Heart right ventricle (tissue), 16 donors: ENCODE data around the gene SMG6. TPM values are rescaled to one million over a fixed set of nuclear protein-coding genes. Genes with fewer than 3 reads are reported as not detected.

Experiments
- ATAC-seq, 8 donors: fragments of 200-7000 bp; cut with Tn5 transposase; one replicate each; pipeline ENCODE4 v1.9.1; 2020; ENCODE audit warnings: mild to moderate bottlenecking in 8 of 8, moderate library complexity in 8 of 8, moderate number of reproducible peaks in 1 of 8
- DNase-seq, 2 donors: peaks; one replicate each; pipeline ENCODE4 v3.0.0-alpha.2; 2020
- H3K27ac ChIP-seq, 10 donors: fragments of 200-600 bp; sonication (generic) in 2 of 10; one replicate each; pipeline versions ENCODE4 v1.5.0 to v1.8.0; 2020 to 2022; ENCODE audit warnings: mild to moderate bottlenecking in 3 of 10
- H3K27me3 ChIP-seq, 7 donors: fragments of 200-600 bp; one replicate each; pipeline ENCODE4 v1.8.0; 2021 to 2022; ENCODE audit warnings: mild to moderate bottlenecking in 2 of 7
- H3K36me3 ChIP-seq, 9 donors: fragments of 200-600 bp; sonication (generic) in 1 of 9; one replicate each; pipeline versions ENCODE4 v1.5.0 to v1.8.0; 2020 to 2022; ENCODE audit warnings: mild to moderate bottlenecking in 2 of 9
- H3K4me1 ChIP-seq, 9 donors: fragments of 200-600 bp; sonication (generic) in 1 of 9; one replicate each; pipeline versions ENCODE4 v1.5.0 to v1.8.0; 2020 to 2022; ENCODE audit warnings: mild to moderate bottlenecking in 4 of 9
- H3K4me3 ChIP-seq, 10 donors: fragments of 200-600 bp; sonication (generic) in 2 of 10; one replicate each; pipeline versions ENCODE4 v1.5.0 to v1.8.0; 2020 to 2022; ENCODE audit warnings: mild to moderate bottlenecking in 7 of 10, moderate library complexity in 2 of 10
- H3K9me3 ChIP-seq, 11 donors: fragments of 200-600 bp in 10 of 11; sonication (generic) in 2 of 11; one replicate each; pipeline versions ENCODE4 v1.5.0 to v1.8.0; 2013 to 2022; ENCODE audit warnings: mild to moderate bottlenecking in 2 of 11, control low read depth in 1 of 11, moderate library complexity in 1 of 11
- CTCF ChIP-seq, 9 donors: fragments of 200-600 bp; sonication (generic) in 2 of 9; IDR thresholded peaks; one replicate each; pipeline versions ENCODE4 v1.5.0 to v1.8.0; 2021 to 2022; ENCODE audit warnings: antibody characterized with exemption in 9 of 9, mild to moderate bottlenecking in 5 of 9, moderate library complexity in 1 of 9
- WGBS, 2 donors: extraction: QIAGEN DNeasy Blood & Tissue Kit; methylation state at CpG; one replicate each; pipeline ENCODE4 v1.1.7; 2013; ENCODE audit warnings: inconsistent platforms in 1 of 2; 5-methylcytosine and 5-hydroxymethylcytosine counted together
- intact Hi-C, 10 donors: fragments of 100-400 bp; cut with DNase I; formaldehyde crosslinking; loops; one replicate each; pipeline versions ENCODE4 v1.11.1 to v1.14.2; 2022
- microRNA-seq, 2 donors: library from miRNA; unstranded; fragments of <30 nt; microRNA quantifications; one replicate each; pipeline ENCODE4 v1.2.0, GENCODE V29; 2021
- polyA plus RNA-seq, 2 donors: library from polyadenylated mRNA; stranded (reverse); fragments of 200-250 nt; gene quantifications; one replicate each; pipeline ENCODE4 v1.2.3, GENCODE V29; 2013
- total RNA-seq, 10 donors: library from RNA; stranded (reverse); fragmentation: NEBNext Ultra II Directional in 3 of 10; extraction: Animal tissue kit (Norgen Biotek cat#: 25700) in 3 of 10; gene quantifications; one replicate each; pipeline versions ENCODE4 v1.2.1 to v1.2.4, GENCODE V29; 2021 to 2023
- donor health status: Arrhythmogenic right ventricular cardiomyopathy.
- donor health status: ischemic (EF 13 %, LVEDD 7.1; RV severe dilation, severe dysfunction).
- donor health status: healthy with polysubstance abuse.
- donor health status: DM: no; HTN: yes; CAD: no.
- donor health status: DM: no; HTN: no; CAD: no.
- donor health status: ischemic (EF 25% LVEDD 6.9; RV normal size, moderate dysfunction).
- donor health status: ischemic (EF 25% LVEDD 5.7; RV mildly dilated, moderate dysfunction).
- donor health status: healthy.
- donor health status: DM: yes; HTN: yes; CAD: no.
- donor health status: Ischemic cardiomyopathy.
- donor health status: ischemic (EF 35%, LVEDD 5.7; RV mildly dilated, moderate dysfunction).
- donor health status: nonischemic (EF 11% LVEDD 7.7; RV severe dilation, severe dysfunction).
- donor health status: DM: yes; HTN: yes; CAD: no.
- donor health status: PGD.
- donor health status: ischemic (EF 29% LVEDD 5.4; RV normal size, mild dysfunction).
- donor health status: nonischemic (EF 23%, LVEDD 6.1; RV moderate dilation, normal function).

SMG6 gene
- total and polyA plus RNA-seq, 12 donors, result 13.6 to 28.1 (median 19.6) TPM

GRCh38 chr17:2011411-2012371, 291.9 kb downstream of the SMG6 start:
- Histone ChIP-seq H3K4me1 (peaks cover 0 to 31% (median 12%) of the 10 kb centered on the region in 9 donors), H3K27me3 (no peaks in the 10 kb centered on the region), H3K36me3 (no peaks in the 10 kb centered on the region), H3K9me3 (no peaks in the 10 kb centered on the region), H3K27ac (peak overlapping the region in 7 of 10 donors; percentile 3 to 53 (median 26)), H3K4me3 (peak overlapping the region in 1 of 10 donors; percentile 0)
- no peak for TF ChIP-seq CTCF (IDR thresholded peaks at IDR 0.05)
- DNase-seq, result no peak
- intact Hi-C loops, result no loop called here
- 48 to 57% methylated on average over 24 of the region's 24 CpGs for WGBS, 2 donors
- ATAC-seq, result peak; percentile 15 to 53 (median 42)

Small RNAs within 50 kb of the gene (microRNA-seq; reads per million reads assigned to microRNA genes)
- 792 to 1,156 reads per million in 2 donors for gene MIR132
- 32.9 to 34.2 reads per million in 2 donors for gene MIR212

Other genes starting within 250 kb of the SMG6 start
- 10 to 100 TPM in 7 of 10 donors, 1 to 10 TPM in 3; 3.5 to 37.5 (median 12.1) TPM for gene HIC1, start 248.7 kb downstream of the SMG6 start, total RNA-seq
- 10 to 100 TPM in 1 of 2 donors, 1 to 10 TPM in 1; 8.3 to 14.3 TPM for gene HIC1, start 248.7 kb downstream of the SMG6 start, polyA plus RNA-seq
- 10 to 100 TPM in 5 of 10 donors, 1 to 10 TPM in 5; 5.3 to 16.0 (median 9.8) TPM for gene SRR, start 165 bp upstream of the SMG6 start, total RNA-seq
- 1 to 10 TPM; 2.9 to 4.4 TPM for gene SRR, start 165 bp upstream of the SMG6 start, polyA plus RNA-seq
- 10 to 100 TPM; 17.9 to 30.5 (median 23.4) TPM for gene TSR1, start 32.7 kb upstream of the SMG6 start, total RNA-seq
- gene TSR1, start 32.7 kb upstream of the SMG6 start, polyA plus RNA-seq, result 10 to 100 TPM; 12.8 to 15.4 TPM
- gene SGSM2, start 33.7 kb upstream of the SMG6 start, total RNA-seq, result 10 to 100 TPM; 21.6 to 33.4 (median 27.0) TPM
- gene SGSM2, start 33.7 kb upstream of the SMG6 start, polyA plus RNA-seq, result 10 to 100 TPM; 21.0 to 75.1 TPM
- gene MNT, start 97.3 kb upstream of the SMG6 start, total RNA-seq, result 10 to 100 TPM in 6 of 10 donors, 1 to 10 TPM in 4; 6.9 to 14.1 (median 11.0) TPM
- 10 to 100 TPM in 1 of 2 donors, 1 to 10 TPM in 1; 5.0 to 11.6 TPM for gene MNT, start 97.3 kb upstream of the SMG6 start, polyA plus RNA-seq
- gene METTL16, start 208.1 kb upstream of the SMG6 start, total RNA-seq, result 10 to 100 TPM; 18.5 to 31.9 (median 26.5) TPM
- 10 to 100 TPM in 1 of 2 donors, 1 to 10 TPM in 1; 9.9 to 31.4 TPM for gene METTL16, start 208.1 kb upstream of the SMG6 start, polyA plus RNA-seq